Neutrophil (primary cell): ENCODE data around the gene GALNTL6.

ENCODE experiments used
- H3K27ac ChIP-seq: fragments of 200-600 bp; sonication (generic); 2 replicates; pipeline ENCODE4 v1.5.1; 2016; ENCODE audit warnings: mild to moderate bottlenecking, moderate library complexity
- H3K27me3 ChIP-seq: fragments of 200-600 bp; sonication (generic); 2 replicates; pipeline ENCODE4 v1.6.0; 2016; ENCODE audit warnings: mild to moderate bottlenecking
- H3K36me3 ChIP-seq: fragments of 200-600 bp; sonication (generic); 2 replicates; pipeline ENCODE4 v1.5.1; 2017
- H3K4me1 ChIP-seq, 2 experiments: fragments of 200-600 bp in 1 of 2; sonication (generic) in 1 of 2; 1 replicate in 1 of 2; 2 replicates in 1 of 2; pipeline versions ENCODE4 v1.5.1 to v1.6.1; 2013 to 2016; ENCODE audit warnings: low read depth in 1 of 2, low read length in 1 of 2, mild to moderate bottlenecking in 1 of 2, moderate library complexity in 1 of 2; ENCODE audit not compliant: control insufficient read depth in 1 of 2, insufficient read depth in 1 of 2
- H3K4me3 ChIP-seq, 2 experiments: fragments of 200-600 bp in 1 of 2; sonication (generic) in 1 of 2; 1 replicate in 1 of 2; 2 replicates in 1 of 2; pipeline ENCODE4 v1.5.1; 2013 to 2016; ENCODE audit warnings: low read depth in 1 of 2, low read length in 1 of 2, mild to moderate bottlenecking in 1 of 2, moderate library complexity in 1 of 2
- H3K9me3 ChIP-seq: fragments of 200-600 bp; sonication (generic); 2 replicates; pipeline ENCODE4 v1.5.1; 2016
- TF ChIP-seq, protein P1 (sequence below): fragments of 200-600 bp; sonication (generic); IDR thresholded peaks from 2 replicates; pipeline ENCODE4 v1.5.1; 2016; ENCODE audit warnings: antibody characterized with exemption

GALNTL6 gene

DNA sequence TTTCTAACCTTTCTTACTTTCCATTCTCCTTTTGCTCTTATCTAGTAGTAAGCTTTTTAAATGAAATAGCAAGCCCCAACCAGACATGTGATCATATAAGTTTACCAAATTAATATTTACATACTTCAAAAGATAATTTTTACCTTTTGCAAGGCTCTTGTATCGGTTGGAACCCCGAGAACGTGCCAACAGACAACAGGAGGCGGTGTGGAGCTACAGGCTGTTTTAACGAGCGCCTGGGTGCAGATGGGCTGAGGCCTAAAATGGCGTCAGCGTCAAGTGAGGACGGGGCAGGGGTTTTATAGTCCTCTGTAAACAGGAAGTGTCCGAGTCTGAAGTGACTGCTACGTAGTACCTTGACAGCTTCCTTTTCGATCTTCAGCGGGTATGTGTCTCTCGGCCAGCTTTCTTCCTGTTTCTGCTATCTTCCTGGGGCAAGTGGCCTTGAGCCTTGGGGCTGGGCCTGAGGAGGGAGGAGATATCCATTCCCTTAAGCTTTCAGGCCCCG is 342.7 kb downstream of the GALNTL6 start:
- H3K4me3 ChIP-seq = no peak overlapping the region
- TF ChIP-seq, protein P1, sequence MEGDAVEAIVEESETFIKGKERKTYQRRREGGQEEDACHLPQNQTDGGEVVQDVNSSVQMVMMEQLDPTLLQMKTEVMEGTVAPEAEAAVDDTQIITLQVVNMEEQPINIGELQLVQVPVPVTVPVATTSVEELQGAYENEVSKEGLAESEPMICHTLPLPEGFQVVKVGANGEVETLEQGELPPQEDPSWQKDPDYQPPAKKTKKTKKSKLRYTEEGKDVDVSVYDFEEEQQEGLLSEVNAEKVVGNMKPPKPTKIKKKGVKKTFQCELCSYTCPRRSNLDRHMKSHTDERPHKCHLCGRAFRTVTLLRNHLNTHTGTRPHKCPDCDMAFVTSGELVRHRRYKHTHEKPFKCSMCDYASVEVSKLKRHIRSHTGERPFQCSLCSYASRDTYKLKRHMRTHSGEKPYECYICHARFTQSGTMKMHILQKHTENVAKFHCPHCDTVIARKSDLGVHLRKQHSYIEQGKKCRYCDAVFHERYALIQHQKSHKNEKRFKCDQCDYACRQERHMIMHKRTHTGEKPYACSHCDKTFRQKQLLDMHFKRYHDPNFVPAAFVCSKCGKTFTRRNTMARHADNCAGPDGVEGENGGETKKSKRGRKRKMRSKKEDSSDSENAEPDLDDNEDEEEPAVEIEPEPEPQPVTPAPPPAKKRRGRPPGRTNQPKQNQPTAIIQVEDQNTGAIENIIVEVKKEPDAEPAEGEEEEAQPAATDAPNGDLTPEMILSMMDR = no peak
- H3K4me1 ChIP-seq = no peaks in the 10 kb centered on the region
- H3K36me3 ChIP-seq = no peaks in the 10 kb centered on the region
- no peaks in the 10 kb centered on the region for H3K27me3 ChIP-seq
- no peaks in the 10 kb centered on the region for H3K9me3 ChIP-seq
- no peak overlapping the region for H3K27ac ChIP-seq

DNA sequence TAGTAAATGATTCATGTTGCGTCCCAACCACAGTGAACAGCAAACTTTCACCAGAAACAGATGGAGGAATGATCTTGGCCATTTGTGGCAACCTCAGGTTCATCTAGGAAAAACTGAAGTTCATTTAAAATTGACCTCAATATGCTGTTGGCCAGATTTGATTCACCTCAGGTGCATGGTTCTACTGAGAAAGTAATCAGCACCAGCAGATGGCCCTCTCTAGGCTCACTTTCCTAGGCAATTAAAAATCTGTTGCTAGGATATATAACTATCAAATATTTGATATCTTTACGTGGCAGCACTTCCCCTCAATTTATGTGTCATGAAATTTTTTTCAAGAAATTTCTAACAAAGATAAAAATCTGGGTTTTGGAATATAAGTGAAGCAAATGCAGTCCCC is 344.7 kb downstream of the GALNTL6 start:
- Histone ChIP-seq H3K36me3 (no peaks in the 10 kb centered on the region), H3K27ac (no peak overlapping the region), H3K4me1 (no peaks in the 10 kb centered on the region), H3K4me3 (no peak overlapping the region), H3K27me3 (no peaks in the 10 kb centered on the region), H3K9me3 (no peaks in the 10 kb centered on the region)
- TF ChIP-seq, protein P1 = no peak

DNA sequence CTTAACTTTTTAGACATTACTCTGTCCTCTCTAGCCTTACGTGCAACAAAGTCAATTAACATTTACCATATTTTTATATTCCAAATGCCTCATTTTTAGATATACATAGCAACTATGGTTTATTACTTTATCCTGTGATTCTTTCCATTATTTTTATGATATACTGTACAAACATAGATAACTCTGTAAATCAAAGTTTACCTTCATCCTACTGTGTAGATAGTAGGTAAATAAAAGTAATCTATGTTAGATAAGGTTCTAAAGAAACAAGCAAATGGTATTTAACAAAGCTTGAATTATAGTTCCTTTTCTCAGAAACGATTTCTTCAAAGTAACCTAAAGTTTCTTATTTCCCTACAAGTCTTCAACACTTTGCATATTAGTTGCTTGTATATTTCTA is 350.0 kb downstream of the GALNTL6 start:
- no peak overlapping the region for H3K27ac ChIP-seq
- H3K36me3 ChIP-seq = no peaks in the 10 kb centered on the region
- no peak overlapping the region for H3K4me3 ChIP-seq
- TF ChIP-seq, protein P1 = no peak
- H3K27me3 ChIP-seq = no peaks in the 10 kb centered on the region
- H3K9me3 ChIP-seq = no peaks in the 10 kb centered on the region
- H3K4me1 ChIP-seq = no peaks in the 10 kb centered on the region

DNA sequence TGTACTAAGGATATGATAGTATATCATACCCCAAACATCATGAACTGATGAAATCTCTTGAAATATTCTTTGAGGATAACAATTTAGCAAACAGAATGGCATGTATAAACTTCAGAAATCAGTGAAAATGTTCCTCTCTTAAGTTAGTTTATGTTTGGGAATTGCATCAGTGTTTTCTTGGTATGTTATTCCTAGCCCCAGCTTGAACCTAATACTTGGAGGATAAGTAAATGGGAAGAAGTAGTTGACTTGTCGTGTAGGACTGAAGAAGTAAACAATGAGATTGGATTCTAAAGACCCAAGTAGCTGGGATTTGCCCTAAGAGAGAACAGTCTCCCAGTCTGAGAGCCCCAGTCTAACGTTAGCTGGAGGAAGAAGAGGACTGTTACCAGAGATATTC is 355.7 kb downstream of the GALNTL6 start:
- Histone ChIP-seq H3K36me3 (no peaks in the 10 kb centered on the region), H3K9me3 (no peaks in the 10 kb centered on the region), H3K27ac (no peak overlapping the region), H3K4me3 (no peak overlapping the region), H3K4me1 (no peaks in the 10 kb centered on the region), H3K27me3 (no peaks in the 10 kb centered on the region)
- TF ChIP-seq, protein P1 = no peak

DNA sequence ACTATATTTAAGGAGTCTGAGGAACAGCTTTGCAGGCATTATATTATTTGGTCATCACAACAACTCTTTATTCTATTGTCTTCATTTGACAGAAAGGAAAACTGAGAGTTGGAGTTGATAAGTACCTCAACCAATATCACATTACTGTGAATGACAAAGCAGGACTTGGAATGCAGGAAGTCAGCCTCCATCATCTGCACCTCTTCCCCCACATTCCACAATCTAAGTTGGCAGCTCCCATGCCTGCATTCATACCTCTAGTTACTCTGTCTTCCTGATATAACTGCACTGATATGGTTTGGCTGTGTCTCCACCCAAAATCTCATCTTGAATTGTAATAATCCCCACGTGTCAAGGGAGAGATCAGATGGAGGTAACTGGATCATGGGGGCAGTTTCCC is 356.7 kb downstream of the GALNTL6 start:
- Histone ChIP-seq H3K4me3 (no peak overlapping the region), H3K9me3 (no peaks in the 10 kb centered on the region), H3K36me3 (no peaks in the 10 kb centered on the region), H3K27me3 (no peaks in the 10 kb centered on the region), H3K27ac (no peak overlapping the region), H3K4me1 (no peaks in the 10 kb centered on the region)
- TF ChIP-seq, protein P1 = no peak

DNA sequence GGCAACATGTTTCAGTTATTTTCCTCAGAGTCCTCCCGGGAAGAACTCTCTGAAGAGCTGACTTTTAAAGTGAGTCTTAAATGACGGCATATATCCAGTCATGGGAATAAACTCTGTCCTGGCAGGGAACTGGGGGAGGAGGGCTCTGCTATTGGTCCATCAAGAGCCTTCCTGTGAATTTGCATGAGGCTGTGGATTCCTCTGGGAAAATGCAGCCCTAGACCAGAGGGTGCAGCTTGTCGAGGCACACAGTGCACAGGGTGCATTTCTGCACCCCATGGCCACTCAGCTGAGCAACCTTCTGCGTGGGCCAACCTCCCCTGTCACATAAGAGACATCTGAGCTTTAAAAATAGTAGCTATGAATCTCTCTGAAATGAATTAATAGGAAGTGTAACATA is 360.0 kb downstream of the GALNTL6 start:
- H3K4me3 ChIP-seq = no peak overlapping the region
- H3K27ac ChIP-seq = no peak overlapping the region
- H3K36me3 ChIP-seq = no peaks in the 10 kb centered on the region
- TF ChIP-seq, protein P1 = no peak
- H3K9me3 ChIP-seq = no peaks in the 10 kb centered on the region
- no peaks in the 10 kb centered on the region for H3K4me1 ChIP-seq
- H3K27me3 ChIP-seq = no peaks in the 10 kb centered on the region
